Endometrial microvascular endothelial cells (primary cell): ENCODE results near the gene PDCD4. TPM values are rescaled to one million over a fixed set of nuclear protein-coding genes. Genes with fewer than 3 reads are reported as not detected.

Experiments
- in situ Hi-C: cut with HindIII; loops from 2 replicates; pipeline ENCODE4 v1.10.0; 2017; ENCODE audit warnings: low sequenced_read_pairs, low pct_unique_long_range_greater_than_20kb; ENCODE audit errors: inconsistent ontology term
- total RNA-seq: library from RNA; depleted of rRNA; stranded (reverse); fragments of >200 nt; gene quantifications from one replicate; pipeline ENCODE4 v1.2.3, GENCODE V29; 2015; ENCODE audit errors: inconsistent ontology term

The PDCD4 gene
- total RNA-seq, 1 donor from 2014 or later: 18.7 TPM

DNA sequence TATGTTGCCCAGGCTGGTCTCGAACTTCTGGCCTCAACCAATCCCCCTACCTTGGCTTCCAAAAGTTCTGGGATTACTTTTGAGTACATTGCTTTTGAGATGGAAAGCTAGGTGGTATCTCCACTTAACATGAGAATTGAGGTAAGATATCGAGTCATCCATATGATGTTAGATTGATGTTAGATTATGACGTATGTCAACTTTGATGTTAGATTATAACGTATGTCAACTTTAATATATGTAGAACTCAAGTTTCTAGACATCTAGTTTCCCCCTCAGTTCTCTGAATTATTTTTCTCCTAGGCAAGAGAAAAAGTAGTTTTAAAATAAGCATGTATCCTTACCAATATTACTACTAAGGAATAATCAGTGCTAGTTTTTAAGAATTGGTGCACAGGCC, 67.7 kb downstream of the PDCD4 start:
- in situ Hi-C loops: no loop called here

DNA sequence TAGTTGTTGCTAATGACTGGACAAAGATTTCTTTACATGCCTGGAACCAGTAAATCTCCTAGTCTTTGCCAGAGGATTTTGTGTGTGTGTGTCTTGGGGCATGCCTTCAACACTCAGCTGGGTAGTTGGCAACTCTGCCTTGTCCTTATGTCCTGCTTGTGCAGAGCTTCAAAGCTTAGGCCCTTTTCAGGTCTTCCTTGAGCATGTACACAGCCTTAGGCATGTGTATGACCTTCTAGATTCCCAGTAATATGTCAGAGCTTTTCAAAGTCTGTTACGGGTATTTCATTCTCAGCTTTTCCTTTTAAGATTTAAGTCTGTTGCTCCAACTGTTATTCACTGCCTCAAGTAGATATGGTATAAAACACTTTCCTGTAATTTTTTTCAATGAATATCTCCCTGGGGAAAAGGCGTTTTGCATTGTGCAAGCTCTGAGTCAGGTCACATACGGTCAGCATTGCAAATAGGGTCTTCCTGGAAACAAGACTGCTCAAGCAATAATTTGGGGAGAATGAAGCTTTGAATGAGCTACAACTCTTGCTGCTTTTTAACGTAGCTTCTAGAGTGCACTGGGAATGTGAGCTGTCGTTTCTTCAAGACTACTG, 73.2 kb downstream of the PDCD4 start:
- in situ Hi-C loops: no loop called here

DNA sequence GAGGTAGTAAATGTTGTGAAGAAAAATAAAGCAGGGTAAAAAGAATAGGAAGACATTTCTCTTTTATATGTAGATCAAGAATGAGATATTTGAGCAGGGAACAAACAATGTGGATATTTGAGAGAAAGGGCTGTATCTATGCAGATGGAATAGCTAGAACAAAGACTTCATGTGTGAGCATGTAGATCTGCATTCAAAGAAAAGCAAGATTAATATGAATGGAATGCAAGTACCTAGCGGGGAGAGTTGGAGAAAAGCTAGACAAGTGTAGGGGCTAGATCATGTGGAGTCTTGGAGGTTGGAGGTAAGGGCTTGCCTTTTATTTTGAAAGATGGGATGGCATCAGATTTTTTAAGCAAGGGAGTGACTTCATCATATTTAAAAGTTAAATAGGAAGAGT, 74.8 kb downstream of the PDCD4 start:
- in situ Hi-C loops: no loop called here

DNA sequence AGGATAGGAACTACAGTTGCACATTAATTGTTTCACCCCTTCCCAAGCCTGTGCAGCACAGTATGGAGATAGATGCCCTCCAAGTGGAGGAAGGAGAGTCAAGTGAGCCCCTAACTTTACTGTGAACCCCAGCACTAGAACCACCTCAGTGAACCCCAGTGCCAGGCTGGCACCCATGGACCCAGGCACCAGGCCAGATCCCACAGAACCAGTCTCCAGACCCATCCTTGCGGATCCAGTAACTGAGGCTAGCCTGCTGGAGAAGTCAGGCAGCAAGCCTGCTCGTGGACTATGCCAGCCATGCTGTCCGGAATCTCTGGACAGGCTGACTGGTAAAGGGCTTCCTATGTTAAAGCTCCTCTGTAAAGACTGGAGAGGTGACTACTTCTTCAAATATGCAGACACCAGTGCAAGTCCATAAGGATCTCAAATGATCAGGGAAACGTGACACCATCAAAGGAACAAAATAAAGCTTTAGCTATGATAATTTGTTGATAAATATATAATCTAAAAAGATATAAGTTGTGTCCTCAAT, 75.4 kb downstream of the PDCD4 start:
- in situ Hi-C loops: no loop called here

Other genes with a start within 250 kb of the PDCD4 start
- 0.19 TPM for gene RBM20, start 227.6 kb upstream of the PDCD4 start, total RNA-seq
- gene BBIP1, start 47.3 kb downstream of the PDCD4 start, total RNA-seq: 21.4 TPM
- 38.8 TPM for gene SHOC2, start 47.7 kb downstream of the PDCD4 start, total RNA-seq
- gene ADRA2A, start 205.1 kb downstream of the PDCD4 start, total RNA-seq: not detected